Dermis blood vessel endothelial cell (primary cell): ENCODE results near the gene YBX2. TPM values are rescaled to one million over a fixed set of nuclear protein-coding genes. Genes with fewer than 3 reads are reported as not detected.
A peak's percentile ranks its signal among the peaks of the same experiment; 100 is the strongest.

Experiments
- DNase-seq: peaks from one replicate; pipeline ENCODE4 v3.0.0; 2010
- total RNA-seq: library from RNA; depleted of rRNA; stranded (reverse); fragments of >200 nt; gene quantifications from 2 replicates; pipeline ENCODE4 v1.2.3, GENCODE V29; 2014

YBX2 gene
- total RNA-seq, 1 donor from 2014 or later, result 0.17 TPM

GRCh38 chr17:7322520-7323194 is 28.2 kb upstream of the YBX2 start:
- no peak for DNase-seq

- DNase-seq, result no peak
Observed at GRCh38 chr17:7321466-7321865, 27.0 kb upstream of the YBX2 start.

- no peak for DNase-seq
Observed at GRCh38 chr17:7318121-7318860, 23.9 kb upstream of the YBX2 start.

DNA sequence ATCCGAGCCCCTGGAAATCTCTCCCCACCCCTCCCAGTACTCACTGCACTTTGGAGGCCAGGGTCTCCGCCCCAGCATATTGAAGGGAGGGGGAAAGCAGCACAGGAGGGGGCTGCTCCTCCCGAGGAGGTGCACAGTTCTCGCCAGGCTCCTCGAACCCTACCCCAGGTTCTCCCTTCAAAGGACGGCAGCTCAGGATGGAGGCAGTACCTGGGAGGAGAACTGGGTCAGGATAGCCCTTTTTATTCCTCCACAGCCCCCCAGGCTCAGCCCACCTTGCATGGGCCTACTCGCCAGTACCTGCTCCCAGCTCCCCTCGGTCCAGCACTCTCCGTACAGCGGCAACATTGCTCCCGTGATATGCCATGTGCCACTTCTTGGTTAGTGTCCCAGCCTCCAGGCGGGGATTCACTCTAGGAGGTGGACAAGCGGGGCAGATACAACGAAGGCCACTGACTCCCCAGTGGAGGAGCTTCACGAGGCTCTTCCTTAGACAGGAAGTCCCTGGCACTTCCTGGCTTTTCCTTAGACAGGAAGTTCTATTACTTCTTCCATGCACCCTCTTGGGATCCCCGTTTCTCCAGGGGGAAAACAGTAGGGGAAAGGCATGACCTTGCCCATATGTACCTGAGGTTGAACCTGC is 22.8 kb upstream of the YBX2 start:
- no peak for DNase-seq

DNA sequence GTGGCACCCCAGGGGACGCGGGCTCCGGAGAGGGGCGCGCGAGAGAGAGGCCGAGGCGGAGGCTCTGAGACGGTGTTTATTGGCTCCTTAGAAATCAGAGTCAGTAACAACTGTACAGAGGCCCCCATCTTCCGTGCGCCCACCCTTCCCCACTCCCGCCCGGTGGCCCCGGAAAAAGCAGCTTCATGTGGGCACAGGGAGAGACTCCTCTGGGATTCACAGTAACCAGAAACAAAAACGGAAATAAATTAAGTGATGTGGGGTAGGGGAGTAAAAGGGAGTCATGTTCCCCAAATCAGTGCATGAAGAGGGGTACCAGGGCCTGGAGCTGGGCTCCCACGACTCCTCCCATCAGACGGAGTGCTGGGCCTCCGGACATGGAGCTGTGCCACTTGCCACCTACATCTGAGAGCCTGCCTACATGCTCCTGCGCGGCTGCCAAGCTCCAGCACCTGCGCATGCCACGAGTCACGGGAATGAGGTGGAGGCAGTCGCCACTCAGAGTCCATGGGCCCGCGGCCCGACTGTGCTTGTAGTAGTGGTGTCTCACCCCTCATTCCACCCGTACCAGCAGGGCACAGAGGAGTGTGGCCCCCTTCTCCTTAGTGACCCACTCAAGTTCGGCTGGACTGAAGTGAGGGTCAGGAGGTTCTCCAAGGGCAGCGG is 21.3 kb upstream of the YBX2 start:
- no peak for DNase-seq

DNA sequence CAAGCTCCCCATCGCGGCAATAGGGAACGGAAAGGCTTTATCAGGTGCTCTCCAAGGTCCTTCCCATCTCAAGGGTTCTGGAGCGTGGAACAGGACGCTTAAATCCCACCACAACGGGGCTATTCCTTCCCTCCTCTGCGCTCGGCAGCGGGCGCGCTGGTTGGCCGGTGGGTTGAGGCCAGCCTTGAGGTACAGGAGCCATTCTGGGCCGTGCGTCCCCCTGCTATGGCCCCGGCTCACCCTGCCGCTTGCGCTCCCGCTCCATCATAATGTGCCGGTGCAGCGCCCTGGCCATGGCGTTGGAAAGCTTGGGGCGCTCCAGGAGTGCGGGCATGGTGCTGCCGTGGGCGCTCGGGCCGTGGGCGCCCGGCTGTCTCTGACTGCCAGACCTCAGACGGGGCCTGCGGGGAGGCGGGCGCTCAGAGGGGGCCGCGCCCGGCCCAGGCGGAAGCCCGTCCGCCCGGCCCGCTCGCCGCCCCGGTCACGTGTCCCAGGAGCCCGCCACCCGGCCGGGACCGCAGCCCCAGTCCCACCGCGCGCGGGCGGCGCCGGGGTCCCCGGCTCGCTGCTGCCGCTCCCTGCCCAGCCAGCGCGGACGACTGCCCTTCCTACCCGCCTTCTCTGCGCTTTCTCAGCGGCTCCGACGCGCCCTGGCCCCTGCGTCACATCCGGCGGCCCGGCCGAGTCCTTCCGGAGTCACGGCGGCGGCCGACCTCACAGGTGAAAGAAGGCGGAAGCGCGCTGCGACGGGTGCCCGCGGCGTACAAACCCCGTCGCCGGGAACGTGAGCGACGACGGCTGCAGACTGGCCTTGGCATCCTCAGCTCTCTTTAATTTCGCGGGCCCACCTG is 20.5 kb upstream of the YBX2 start, which contains the start of gene GPS2:
Gene GPS2 (minus strand): TSS at position 642 of the 851 bp plus-strand sequence. CDS start 308 bp downstream, at position 334.
- peak; percentile 91 for DNase-seq

DNA sequence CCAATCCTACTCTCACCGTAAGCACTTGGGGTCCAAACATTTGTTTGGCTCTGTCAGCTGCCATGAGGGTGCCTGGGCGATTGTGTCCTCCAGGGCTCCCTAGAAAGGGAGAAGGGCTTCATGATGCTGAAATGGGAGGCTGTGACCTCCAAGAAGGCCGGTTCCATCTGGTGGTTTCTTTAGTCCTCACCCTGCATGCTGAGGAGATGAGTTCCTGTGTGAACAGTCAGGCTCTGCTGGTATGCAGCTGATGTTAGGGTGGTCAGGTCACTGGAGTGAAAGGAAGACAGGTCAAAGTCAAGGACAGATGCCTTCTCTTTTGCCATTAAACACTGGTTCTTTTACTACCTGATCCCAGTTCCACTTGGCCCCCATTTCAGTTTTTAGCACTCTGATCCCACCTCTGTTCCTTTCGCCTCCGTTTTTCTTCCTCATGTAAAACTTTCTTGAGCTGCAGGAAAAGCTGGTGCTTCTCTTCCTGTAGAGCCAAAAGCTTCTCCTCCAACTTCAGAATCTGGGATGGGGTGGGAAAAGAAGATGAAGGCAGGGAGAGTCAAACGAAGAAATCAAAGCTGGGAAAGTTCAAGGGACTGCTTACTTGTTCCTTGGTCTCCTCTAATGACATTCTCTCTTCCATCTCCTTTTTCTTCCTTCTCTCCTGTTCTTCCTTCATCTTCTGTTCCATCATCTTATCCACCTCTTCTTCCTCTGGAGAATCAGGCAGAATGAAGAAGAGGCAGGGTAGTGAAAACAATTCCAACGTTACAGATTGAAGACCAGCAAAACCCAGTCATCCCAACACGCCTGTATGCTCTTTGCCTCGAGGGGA is 19.7 kb upstream of the YBX2 start:
- no peak for DNase-seq

GRCh38 chr17:7313088-7313889 is 18.9 kb upstream of the YBX2 start:
- no peak for DNase-seq

DNA sequence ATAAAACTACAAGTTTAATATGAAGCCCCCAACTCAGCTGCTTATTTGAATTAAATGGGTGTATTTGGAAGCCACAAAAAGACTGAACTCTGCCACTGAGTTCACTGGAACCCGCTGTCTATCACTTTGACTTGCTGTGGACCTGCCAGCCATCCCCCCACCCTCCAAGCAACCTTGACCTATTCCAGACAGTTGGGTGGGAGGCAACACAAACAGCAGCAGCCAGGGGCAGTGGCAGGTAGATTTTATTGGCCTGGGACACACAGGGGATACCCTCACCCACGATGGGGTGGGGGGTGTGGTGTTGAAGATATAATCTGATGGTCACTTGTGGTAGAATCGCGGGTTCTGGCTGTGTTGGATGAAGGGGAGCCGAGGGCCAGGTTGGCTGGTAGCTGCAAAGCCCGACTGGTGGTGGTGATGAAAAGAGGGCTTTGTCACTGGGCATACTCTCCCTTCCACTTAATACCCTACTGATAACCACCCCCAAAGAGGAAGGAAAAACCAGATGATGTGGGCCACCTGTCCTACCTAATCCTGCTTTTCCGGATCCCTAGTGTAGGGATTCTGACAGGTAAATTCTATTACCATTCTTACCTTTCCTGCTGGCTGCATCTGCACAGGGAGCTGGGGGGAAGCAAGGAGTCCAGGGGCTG is 18.1 kb upstream of the YBX2 start:
- DNase-seq, result no peak

GRCh38 chr17:7311110-7311705 is 16.8 kb upstream of the YBX2 start:
- no peak for DNase-seq

DNA sequence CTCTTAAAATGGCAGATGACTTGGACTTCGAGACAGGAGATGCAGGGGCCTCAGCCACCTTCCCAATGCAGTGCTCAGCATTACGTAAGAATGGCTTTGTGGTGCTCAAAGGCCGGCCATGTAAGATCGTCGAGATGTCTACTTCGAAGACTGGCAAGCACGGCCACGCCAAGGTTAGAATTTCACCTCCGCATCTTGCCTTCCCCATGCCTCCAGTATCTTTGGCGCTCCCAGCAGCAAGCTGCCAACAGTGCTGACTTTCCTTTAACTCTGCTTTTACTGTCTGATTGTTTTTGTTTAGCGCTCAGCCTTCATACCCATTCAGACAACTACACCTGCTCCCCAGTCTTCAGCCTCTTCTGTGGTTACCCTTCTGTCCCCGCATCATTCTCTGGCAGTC is 15.2 kb upstream of the YBX2 start:
- no peak for DNase-seq

GRCh38 chr17:7308625-7309433 is 14.4 kb upstream of the YBX2 start:
- DNase-seq, result peak; percentile 83

DNA sequence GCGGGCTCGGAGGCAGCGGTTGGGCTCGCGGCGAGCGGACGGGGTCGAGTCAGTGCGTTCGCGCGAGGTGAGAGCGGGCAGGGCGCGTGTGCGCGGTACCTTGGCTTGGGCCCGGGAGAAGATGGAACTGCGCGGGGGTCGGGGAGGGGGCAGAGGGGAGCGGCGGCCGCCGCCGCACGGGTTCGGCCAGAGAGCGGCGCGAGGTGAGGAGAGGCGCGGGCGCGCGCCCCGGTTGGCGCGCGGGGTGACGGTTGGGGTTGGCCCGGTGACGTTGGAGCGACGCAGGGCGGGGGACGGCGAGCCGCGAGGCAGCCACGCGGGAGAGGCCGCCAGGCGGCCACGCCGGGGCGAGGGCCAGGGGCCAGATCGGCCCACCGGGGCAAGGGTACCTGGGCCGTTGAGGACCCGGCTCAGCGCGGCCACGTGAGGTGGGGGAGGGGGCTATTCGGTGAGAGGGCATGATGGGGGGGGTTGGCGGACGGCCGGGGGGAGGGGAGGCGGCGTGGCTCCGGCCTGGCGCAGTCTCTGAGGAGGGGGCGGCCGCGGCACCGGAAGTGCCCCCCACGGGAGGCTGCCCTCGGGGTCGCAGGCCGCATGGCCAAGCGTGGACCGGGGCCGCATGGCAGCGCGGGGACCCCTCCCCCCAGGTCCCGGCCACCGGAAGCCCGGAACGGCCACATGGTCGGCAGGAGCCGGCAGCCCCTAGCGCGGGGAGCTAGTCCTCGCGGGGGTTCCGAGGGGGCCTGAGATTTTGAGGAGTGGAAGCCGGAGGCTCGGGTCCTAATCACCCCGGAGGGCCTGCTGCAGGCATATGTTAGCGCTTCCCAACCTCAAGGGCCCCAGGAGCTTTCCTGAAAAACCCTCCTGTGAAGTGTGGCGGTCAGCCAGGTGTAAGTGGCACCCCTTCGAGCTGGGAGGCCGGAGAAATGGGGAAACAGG is 13.5 kb upstream of the YBX2 start:
- peak; percentile 54 for DNase-seq

DNA sequence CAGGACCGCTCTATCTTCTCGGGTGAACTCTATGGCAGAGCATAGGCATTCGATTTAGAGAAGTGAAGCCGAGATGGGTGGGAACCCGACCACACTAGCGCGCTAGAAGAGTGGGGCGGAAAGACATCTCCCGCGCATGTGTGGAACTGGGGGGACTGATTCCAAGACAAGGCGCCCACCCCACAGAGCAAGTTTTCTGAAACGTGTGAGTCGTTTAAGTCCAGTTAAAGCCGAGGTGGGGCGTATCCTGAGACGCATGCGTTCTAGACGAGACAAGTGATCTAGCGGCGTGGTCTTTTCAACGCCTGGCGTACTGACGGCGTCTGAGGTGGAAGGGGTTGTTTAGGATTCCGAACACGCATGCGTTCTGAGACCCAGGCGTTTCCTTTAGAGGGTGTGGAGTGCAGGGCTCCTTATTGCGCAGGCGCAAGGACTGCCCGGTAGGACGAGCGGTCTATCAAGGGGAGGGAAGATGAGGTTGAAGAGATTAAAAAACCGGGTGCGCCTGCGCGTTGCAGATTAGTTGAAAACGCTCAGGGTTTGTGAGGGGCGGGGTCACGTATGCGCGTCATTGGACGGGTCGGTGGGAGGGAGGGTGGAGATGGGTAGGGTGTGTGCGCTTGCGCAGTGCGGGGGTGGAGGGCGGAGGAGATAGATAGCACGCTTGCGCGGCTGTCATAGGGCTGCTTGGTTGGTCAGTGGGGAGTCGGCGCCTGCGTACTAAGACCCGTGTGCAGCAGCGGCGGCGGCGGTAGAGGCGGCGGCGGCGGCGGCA is 12.7 kb upstream of the YBX2 start, which contains the start of gene EIF5A:
Gene EIF5A (plus strand): TSS at position 718 of the 775 bp plus-strand sequence. CDS start 2,008 bp downstream, outside the sequence.
- DNase-seq, result peak; percentile 100

DNA sequence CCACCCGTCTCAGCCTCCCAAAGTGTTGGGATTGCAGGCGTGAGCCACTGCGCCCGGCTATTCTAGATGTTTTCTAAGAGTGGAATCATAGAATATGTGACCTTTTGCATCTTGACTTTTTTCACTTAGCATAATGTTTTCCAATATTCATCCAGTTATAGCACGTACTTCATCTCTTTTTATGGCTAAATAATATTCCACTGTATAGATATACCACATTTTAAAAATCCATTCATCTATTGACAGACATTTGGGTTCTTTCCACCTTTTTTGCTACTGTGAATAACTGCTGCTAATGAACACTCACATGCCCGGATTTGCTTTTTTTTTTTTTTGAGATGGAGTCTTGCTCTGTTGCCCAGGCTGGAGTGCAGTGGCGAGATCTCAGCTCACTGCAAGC is 9.7 kb upstream of the YBX2 start:
- no peak for DNase-seq

GRCh38 chr17:7296189-7296861 is 1.9 kb upstream of the YBX2 start:
- peak; percentile 89 for DNase-seq
